Posterior vena cava (tissue), 2 donors: Measurements from ENCODE around the gene EGLN2. TPM values are rescaled to one million over a fixed set of nuclear protein-coding genes. Genes with fewer than 3 reads are reported as not detected.
"Not testable (repeated sequence)": the region's sequence is repeated elsewhere in the genome, so short reads cannot be mapped to it uniquely, and the experiment has no call there.

Experiments
- DNase-seq: peaks from one replicate; pipeline ENCODE4 v3.0.0-alpha.2; 2020; ENCODE audit warnings: low spot score
- intact Hi-C, 2 donors: fragments of 100-400 bp; cut with DNase I; formaldehyde crosslinking; loops; one replicate each; pipeline versions ENCODE4 v1.14.1 to v1.14.2; 2022 to 2023
- total RNA-seq, 2 donors: library from RNA; stranded (reverse); fragmentation: NEBNext Ultra II Directional; extraction: Animal tissue kit (Norgen Biotek cat#: 25700); gene quantifications; one replicate each; pipeline ENCODE4 v1.2.1, GENCODE V29; 2021
- donor health status: DM: yes; HTN: yes; CAD: no.
- donor health status: DM: yes; HTN: yes; CAD: no.

EGLN2 gene
- total RNA-seq, 2 donors from 2014 or later = 76.3 to 89.0 TPM

DNA sequence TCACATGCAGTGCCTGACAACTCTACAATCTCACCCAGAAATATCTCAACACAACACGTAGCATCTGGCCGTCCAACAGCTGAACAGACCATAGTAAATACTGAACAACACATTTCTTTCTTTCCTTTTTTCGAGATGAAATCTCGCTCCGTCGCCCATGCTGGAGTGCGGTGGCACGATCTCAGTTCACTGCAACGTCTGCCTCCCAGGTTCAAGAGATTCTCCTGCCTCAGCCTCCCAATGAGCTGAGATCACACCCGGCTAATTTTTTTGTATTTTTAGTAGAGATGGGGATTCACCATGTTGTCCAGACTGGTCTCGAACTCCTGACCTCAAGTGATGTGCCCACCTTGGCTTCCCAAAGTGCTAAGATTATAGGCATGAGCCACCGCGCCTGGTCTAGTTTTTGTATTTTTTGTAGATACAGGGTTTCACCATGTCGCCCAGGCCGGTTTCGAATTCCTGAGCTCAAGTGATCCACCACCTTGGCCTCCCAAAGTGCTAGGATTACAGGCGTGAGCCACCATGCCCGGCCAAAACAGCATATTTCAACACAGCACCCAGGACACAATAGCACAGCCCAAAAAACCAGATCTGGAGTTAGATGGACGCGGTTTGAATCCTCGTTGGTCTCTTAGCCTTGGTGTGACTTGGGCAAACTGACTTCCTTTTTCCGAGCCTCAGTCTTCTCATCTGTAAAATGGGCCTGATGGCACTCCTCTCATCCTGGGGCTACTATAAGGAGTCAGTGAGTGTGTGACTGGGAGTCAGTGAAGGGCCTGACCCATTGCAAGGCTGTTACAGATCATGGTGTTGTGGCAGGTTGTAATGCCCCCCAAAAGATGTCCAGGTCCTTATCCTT lies 28.6 kb downstream of the EGLN2 start:
- no peak for DNase-seq
- intact Hi-C loops = no loop called here

DNA sequence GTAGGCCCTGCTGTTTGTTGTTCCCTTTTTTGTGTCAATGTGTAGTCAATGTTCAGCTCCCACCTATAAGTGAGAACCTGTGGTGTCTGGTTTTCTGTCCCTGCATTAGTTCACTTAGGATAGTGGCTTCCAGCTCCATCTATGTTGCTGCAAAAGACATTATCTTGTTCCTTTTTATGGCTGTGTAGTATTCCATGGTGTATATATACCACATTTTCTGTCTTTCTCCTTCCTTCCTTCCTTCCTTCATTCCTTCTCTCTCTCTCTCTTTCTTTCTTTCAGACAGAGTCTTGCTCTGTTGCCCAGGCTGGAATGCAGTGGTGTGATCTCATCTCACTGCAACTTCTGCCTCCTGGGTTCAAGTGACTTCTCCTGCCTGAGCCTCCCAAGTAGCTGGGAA lies 30.2 kb downstream of the EGLN2 start:
- DNase-seq = no peak
- intact Hi-C loops = no loop called here

DNA sequence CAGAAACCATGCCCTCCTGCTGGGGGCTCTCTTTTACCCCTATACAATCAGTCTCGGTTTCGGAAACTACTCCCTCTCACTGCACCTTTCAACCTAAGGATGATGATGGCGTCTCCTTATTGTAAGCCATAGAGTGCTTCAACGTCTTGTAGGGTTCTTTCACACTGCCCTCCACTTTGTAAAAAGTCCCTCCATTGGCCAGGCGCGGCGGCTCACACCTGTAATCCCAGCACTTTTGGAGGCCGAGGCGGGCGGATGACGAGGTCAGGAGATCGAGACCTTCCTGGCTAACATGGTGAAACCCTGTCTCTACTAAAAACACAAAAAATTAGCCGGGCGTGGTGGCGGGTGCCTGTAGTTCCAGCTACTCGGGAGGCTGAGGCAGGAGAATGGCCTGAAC lies 31.8 kb downstream of the EGLN2 start:
- intact Hi-C loops, DNase-seq: not testable (repeated sequence)

DNA sequence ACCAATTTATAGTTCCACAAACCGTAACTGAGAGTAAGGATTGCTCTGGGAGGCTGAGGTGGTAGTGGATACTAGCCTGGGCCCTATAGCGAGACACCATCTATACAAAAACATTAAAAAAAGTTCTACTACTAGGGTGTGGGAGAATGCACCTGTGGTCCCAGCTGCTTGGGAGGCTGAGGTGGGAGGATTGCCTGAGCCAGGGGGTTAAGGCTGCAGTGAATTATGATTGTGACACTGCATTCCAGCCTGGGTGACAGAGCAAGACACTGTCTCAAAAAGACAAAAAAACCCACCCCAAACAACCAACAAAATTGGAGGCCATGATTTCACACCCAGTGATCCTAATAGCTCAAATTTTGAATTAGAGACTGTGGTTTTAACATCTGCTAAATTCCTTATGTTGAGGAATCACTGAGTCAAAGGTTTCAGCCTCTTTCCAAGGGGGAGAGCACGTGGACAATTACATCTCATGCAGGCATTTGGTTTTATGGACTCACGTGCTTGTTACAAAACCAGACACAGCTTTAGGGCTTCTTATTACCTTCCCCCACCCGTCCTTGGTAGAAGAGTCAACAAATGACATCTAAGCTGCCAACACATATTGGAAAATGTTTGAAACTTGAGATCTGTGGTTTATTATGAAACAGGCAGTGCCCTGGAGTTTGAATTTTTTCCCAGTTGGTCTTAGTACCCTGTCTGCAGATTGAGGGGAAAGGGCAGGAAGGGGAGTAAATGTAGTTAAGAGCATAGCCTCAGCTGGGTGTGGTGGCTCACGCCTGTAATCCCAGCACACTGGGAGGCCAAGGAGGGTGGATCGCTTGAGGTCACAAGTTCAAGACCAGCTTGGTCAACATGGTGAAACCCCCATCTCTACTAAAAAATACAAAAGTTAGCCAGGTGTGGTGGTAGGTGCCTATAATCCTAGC lies 32.8 kb downstream of the EGLN2 start:
- no peak for DNase-seq
- intact Hi-C loops = no loop called here

DNA sequence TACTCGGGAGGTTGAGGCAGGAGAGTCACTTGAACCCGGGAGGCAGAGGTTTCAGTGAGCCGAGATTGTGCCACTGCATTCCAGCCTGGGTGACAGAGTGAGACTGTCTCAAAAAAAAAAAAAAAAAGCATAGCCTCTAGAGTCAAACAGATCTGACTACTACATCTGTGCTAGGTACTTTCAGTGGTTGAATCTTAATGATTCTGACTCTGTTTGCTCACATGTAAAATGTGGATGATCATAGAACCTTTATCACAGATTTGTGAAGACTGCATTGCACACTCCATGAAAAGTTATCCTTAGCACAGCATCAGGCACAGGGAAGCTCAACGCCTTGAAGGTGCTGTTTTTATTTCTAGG lies 33.4 kb downstream of the EGLN2 start:
- intact Hi-C loops, DNase-seq: not testable (repeated sequence)

DNA sequence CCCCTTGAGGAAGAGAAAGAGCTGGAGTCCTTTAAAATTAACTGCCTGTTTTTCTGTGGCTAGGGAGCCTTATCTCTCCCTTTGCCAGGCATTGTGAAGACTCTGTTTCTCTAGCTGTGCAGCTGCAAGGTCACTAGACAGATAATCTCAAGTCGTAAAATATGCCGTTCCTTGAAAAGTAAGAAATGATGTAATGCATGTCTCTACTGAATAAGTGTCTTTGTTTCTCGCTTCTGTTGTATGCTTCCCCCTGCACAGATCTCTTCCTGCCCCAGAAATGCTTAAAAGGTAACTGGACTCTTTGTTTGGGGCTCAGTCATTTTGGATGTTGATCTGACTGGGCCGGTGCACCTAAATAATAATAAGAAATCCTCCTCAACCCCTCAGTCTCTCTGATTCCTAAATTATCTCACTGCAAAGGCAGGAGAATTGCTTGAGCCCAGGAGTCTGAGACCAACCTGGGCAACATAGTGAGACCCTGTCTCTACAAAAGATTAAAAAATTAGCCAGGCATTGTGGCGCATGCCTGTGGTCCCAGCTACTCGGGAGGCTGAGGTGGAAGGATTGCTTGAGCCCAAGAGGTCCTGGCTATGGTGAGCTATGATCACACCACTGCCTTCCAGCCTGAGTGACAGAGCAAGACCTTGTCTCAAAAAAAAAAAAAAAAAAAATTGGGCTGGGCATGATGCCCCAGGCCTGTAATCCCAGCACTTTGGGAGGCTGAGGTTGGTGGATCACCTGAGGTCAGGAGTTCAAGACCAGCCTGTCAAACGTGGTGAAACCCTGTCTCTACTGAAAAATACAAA lies 34.9 kb downstream of the EGLN2 start:
- DNase-seq, intact Hi-C loops: not testable (repeated sequence)

DNA sequence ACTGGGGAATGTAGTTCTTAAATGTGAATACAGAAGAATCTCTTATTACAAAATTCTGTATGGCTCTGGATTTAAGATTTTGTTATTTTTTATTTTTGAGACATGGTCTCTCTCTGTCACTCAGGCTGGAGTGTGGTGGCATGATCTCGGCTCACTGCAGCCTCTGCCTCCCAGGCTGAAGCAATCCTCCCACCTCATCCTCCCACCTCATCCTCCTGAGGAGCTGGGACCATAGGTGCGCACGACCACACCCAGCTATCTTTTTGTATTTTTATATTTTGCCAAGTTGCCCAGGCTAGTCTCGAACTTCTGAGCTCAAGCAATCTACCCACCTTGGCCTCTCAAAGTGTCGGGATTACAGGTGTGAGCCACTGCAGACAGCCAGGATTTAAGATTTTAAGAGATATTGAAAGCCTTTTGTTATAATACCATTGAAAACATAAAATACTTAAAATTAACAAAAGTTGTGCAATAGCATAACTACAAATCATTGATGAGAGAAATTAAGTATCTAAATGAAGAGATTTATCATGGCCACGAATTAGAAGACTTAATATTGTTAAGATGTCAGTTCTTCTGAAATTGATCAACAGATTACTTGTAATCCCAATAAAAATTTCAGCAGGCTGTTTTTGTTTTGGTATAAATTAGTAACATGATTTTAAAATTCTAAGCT lies 37.9 kb downstream of the EGLN2 start:
- no peak for DNase-seq
- intact Hi-C loops = no loop called here

DNA sequence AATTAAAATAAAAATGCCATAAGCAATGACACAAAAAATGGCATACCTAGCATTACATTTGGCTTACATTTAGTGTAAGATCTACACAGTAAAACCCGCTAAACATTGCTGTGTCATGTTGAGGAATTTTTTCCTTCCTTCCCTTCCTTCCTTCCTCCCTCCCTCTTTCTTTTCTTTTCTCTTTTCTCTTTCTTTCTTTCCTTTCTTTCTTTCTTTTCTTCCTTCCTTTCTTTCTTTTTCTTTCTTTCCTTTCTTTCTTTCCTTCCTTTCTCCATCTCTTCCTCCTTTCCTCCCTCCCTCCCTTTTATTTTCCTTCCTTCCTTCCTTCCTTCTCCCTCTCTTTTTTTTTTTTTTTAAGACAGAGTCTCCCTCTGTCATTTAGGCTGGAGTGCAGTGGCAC lies 39.5 kb downstream of the EGLN2 start:
- intact Hi-C loops, DNase-seq: not testable (repeated sequence)

DNA sequence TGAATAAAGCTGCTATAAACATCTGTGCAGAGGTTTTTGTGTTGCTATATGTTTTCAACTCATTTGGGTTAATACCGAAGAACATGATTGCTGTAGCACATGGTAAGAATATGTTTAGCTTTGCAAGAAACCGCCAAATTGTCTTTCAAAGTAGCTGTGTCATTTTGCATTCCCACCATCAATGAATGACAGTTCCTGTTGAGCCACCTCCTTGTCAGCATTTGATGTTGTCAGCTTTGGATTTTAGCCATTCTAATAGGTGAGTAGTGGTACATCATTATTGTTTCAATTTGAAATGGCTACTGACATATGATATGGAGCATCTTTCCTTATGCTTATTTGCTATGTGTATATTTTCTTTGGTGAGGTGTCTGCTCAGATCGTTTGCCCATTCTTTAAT lies 43.0 kb downstream of the EGLN2 start:
- intact Hi-C loops, DNase-seq: not testable (repeated sequence)

DNA sequence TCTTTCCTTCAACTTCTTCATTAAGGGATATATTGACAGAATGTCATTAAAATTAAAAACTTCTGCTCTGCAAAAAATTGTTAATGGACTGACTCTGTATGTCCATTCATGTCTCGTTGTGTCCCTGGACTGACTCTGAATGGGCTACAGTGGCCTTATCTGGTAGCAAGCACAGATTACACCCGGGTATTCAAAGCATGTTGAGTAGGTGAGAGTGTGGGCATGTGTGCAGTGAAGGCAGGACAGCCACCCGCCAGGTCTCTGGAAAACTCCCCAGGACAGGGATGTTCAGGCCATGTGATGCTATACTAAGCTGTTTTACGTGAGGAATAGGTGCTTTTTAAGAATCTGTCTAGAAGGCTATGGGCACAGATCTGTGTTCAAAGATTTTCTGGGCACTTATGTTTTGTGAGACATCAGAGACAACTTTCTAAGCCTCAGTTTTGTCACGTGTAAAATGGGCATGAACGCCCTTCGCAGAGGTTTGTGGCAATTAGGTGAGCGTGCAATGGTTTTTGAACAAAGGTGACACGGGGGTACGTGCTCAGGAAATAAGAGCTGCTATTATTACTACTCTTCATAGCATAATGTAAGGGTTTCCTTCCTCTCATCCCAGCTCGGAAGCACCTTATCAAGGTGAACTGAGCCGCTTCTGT lies 44.1 kb downstream of the EGLN2 start:
- DNase-seq, intact Hi-C loops: not testable (repeated sequence)

DNA sequence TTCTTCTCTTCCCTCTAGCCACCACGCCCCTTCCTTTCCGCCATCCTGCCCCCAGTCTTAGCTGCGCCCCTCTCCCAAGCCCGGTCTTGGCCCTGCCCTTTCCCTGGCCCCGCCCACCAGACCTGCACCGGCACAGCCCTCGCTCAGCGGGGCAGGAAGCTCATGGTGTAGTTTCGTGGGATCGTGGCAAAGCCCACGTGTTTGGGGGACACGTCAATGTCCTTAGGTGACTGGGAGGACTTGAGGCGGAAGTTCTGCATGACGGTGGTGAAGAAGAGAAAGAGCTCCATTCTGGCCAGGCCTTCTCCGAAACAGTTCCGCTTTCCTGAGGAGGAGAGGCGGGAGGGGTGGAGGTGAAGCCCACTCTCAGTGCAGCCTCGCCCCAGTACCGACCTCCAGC lies 44.7 kb downstream of the EGLN2 start:
- intact Hi-C loops, DNase-seq: not testable (repeated sequence)

DNA sequence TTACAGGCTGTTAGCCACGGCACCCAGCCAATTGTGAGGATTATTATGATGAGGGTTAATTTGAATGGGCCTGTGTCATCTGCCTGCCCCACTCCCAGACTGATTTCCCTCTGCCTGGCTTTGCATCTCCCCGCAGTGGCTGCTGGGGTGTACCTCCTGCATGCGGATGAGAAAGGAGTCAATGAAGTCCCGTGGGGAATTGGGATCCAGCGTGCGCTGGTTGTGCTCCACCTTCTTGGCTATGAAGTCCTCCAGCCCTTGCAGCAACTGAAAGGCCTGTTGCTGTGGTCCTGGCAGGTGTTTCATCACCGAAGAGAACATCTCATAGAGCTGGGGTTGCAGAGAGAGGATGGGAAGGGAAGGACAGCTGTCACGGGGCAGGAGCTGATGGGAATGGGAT lies 47.7 kb downstream of the EGLN2 start:
- DNase-seq, intact Hi-C loops: not testable (repeated sequence)

DNA sequence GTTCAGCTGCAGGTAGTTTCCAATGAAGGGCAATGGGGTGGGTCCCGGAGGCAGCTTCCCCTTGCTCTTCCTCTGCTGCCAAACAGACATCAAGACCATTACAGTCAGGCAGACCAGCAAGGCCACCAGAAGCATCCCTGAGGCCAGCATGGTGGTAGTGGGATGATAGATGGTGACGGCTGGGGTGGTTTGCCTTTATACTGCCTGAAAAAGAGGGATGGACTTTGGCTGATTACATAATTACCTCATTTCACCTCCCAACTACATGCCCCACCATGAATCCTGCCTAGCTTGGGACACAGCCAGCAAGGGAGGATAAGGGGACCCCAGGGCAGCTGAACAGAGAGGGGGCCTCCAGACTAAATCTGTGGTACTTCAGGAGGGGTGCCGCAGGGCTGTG lies 51.3 kb downstream of the EGLN2 start, which contains the start of gene CYP2A6:
Gene CYP2A6 (minus strand): TSS at position 171 of the 400 bp plus-strand sequence. CDS start 21 bp downstream, at position 150.
- DNase-seq, intact Hi-C loops: not testable (repeated sequence)

DNA sequence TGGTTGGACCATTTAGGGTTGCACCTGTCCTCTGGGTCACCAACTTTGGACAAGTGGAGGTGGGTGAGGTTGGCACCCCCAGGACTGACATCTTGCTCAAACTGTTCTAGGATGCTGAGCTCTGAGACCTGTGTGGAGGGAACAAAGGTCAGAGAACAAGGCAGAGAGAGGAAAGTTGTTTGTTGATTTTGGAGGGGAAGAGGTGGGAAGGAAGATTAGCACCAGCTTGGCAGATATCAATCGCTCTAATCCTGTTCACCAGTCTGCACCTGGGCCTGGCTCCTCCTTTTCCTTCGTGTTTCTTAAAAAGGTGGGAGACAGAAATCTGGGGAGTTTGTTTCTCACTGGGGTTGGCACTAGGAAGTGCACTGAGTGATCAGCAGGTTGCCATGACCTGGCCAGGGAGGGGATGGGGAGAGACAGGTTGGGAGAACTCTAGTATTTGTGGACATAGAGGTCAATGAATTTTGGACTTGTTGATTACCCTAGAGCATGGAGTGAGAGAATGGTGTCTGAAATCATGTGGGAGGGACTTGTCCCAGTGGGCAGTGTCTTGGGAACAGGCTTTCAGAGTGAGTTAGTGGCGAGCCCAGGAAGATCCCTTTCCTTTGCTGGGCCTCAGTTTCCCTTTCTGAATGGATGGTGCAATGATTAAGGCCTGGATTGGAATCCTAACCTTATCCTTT lies 53.6 kb downstream of the EGLN2 start:
- intact Hi-C loops, DNase-seq: not testable (repeated sequence)
